Right lobe of liver (tissue), 6 donors: ENCODE measurements around the gene LIM2. TPM values are rescaled to one million over a fixed set of nuclear protein-coding genes. Genes with fewer than 3 reads are reported as not detected.

ENCODE experiments used
- ATAC-seq, 4 donors: fragments of 200-7000 bp; cut with Tn5 transposase; one replicate each; pipeline ENCODE4 v1.9.1; 2020; ENCODE audit warnings: mild to moderate bottlenecking in 4 of 4, moderate library complexity in 4 of 4
- DNase-seq, 3 donors: peaks; one replicate each; pipeline ENCODE4 v3.0.0-alpha.2; 2020
- H3K27ac ChIP-seq, 3 donors: fragments of 200-600 bp; one replicate each; pipeline ENCODE4 v1.8.0; 2022
- H3K27me3 ChIP-seq, 2 donors: fragments of 200-600 bp; one replicate each; pipeline ENCODE4 v1.8.0; 2022
- H3K36me3 ChIP-seq, 4 donors: fragments of 200-600 bp; sonication (generic) in 1 of 4; one replicate each; pipeline versions ENCODE4 v1.5.1 to v1.8.0; 2017 to 2022; ENCODE audit warnings: control low read depth in 1 of 4
- H3K4me1 ChIP-seq, 4 donors: fragments of 200-600 bp; sonication (generic) in 1 of 4; one replicate each; pipeline versions ENCODE4 v1.5.1 to v1.8.0; 2017 to 2022; ENCODE audit warnings: control low read depth in 1 of 4
- H3K4me3 ChIP-seq, 3 donors: fragments of 200-600 bp; one replicate each; pipeline ENCODE4 v1.8.0; 2022
- H3K9me3 ChIP-seq, 4 donors: fragments of 200-600 bp; sonication (generic) in 1 of 4; one replicate each; pipeline versions ENCODE4 v1.5.1 to v1.8.0; 2017 to 2022; ENCODE audit warnings: control low read depth in 1 of 4
- CTCF ChIP-seq, 4 donors: fragments of 200-600 bp in 3 of 4; fragments of 450-650 bp in 1 of 4; IDR thresholded peaks; one replicate each; pipeline versions ENCODE4 v1.5.1 to v1.8.0; 2016 to 2022; ENCODE audit warnings: antibody characterized with exemption in 4 of 4, mild to moderate bottlenecking in 2 of 4
- POLR2A ChIP-seq: fragments of 450-650 bp; IDR thresholded peaks from one replicate; pipeline ENCODE4 v1.6.1; 2017; ENCODE audit warnings: antibody characterized with exemption, mild to moderate bottlenecking
- WGBS: methylation state at CpG from one replicate; pipeline ENCODE4 v1.1.6; 2018; ENCODE audit warnings: low coverage, low lambda C conversion rate; ENCODE audit not compliant: insufficient coverage; ENCODE audit errors: missing lambda C conversion rate; 5-methylcytosine and 5-hydroxymethylcytosine counted together
- intact Hi-C, 2 donors: fragments of 100-400 bp; cut with DNase I; formaldehyde crosslinking; loops; one replicate each; pipeline versions ENCODE4 v1.11.2 to v1.14.1; 2022
- total RNA-seq, 6 experiments: library from RNA; depleted of rRNA in 2 of 6; stranded (reverse); fragments of >200 nt in 2 of 6; fragmentation: NEBNext Ultra II Directional in 3 of 6; extraction: Animal tissue kit (Norgen Biotek cat#: 25700) in 3 of 6; gene quantifications; one replicate each; pipeline versions ENCODE4 v1.1.0 to v1.2.4, GENCODE V29; 2016 to 2023
- donor health status: DM: no; HTN: yes; CAD: no.
- donor health status: DM: no; HTN: no; CAD: no.
- donor health status: DM: no; HTN: no; CAD: no.
- donor health status: DM: no; HTN: yes; CAD: no.
- donor health status: DM: no; HTN: yes; CAD: no.

The LIM2 gene
- total RNA-seq, 6 experiments from 2014 or later = not detected

GRCh38 chr19:51382004-51382403, 5.8 kb downstream of the LIM2 start:
- TF ChIP-seq CTCF (IDR thresholded peaks at IDR 0.05) (no peak), POLR2A (no peak)
- Histone ChIP-seq H3K4me3 (no peak overlapping the region), H3K36me3 (no peaks in the 10 kb centered on the region), H3K27ac (no peak overlapping the region), H3K4me1 (no peaks in the 10 kb centered on the region), H3K9me3 (no peaks in the 10 kb centered on the region), H3K27me3 (no peaks in the 10 kb centered on the region)
- intact Hi-C loops = no loop called here
- no peak for ATAC-seq
- DNase-seq = no peak
- WGBS = 94% methylated on average over 4 of the region's 4 CpGs

- Histone ChIP-seq H3K27ac (no peak overlapping the region), H3K9me3 (no peaks in the 10 kb centered on the region), H3K4me3 (no peak overlapping the region), H3K27me3 (no peaks in the 10 kb centered on the region), H3K4me1 (no peaks in the 10 kb centered on the region), H3K36me3 (no peaks in the 10 kb centered on the region)
- TF ChIP-seq CTCF (IDR thresholded peaks at IDR 0.05) = no peak
- no peak for TF ChIP-seq POLR2A
- WGBS = 86% methylated on average over 7 of the region's 9 CpGs
- DNase-seq (no peak), ATAC-seq (peak in 1 of 4 donors; percentile 10)
- intact Hi-C loops = no loop called here
Observed at GRCh38 chr19:51380379-51380778, 7.4 kb downstream of the LIM2 start.

- DNase-seq = no peak
- Histone ChIP-seq H3K27me3 (no peaks in the 10 kb centered on the region), H3K36me3 (no peaks in the 10 kb centered on the region), H3K27ac (no peak overlapping the region), H3K9me3 (no peaks in the 10 kb centered on the region), H3K4me1 (no peaks in the 10 kb centered on the region), H3K4me3 (no peak overlapping the region)
- ATAC-seq = no peak
- TF ChIP-seq POLR2A (no peak), CTCF (IDR thresholded peaks at IDR 0.05) (no peak)
- intact Hi-C loops = no loop called here
- 94% methylated on average over 2 of the region's 2 CpGs for WGBS
Observed at GRCh38 chr19:51377422-51377821, 10.4 kb downstream of the LIM2 start.

GRCh38 chr19:51375504-51376221, 12.1 kb downstream of the LIM2 start:
- Histone ChIP-seq H3K4me1 (no peaks in the 10 kb centered on the region), H3K27me3 (no peaks in the 10 kb centered on the region), H3K36me3 (no peaks in the 10 kb centered on the region), H3K9me3 (no peaks in the 10 kb centered on the region), H3K27ac (no peak overlapping the region), H3K4me3 (no peak overlapping the region)
- ATAC-seq = no peak
- peak in 1 of 3 donors; percentile 22 for DNase-seq
- 67% methylated on average over 4 of the region's 11 CpGs for WGBS
- intact Hi-C loops = no loop called here
- TF ChIP-seq CTCF (IDR thresholded peaks at IDR 0.05) (no peak), POLR2A (no peak)
